Myometrial cell (primary cell): ENCODE results near the gene MYEF2. TPM values are rescaled to one million over a fixed set of nuclear protein-coding genes. Genes with fewer than 3 reads are reported as not detected.

Experiments
- total RNA-seq: library from RNA; depleted of rRNA; stranded (reverse); fragments of >200 nt; gene quantifications from 2 replicates; pipeline ENCODE4 v1.2.3, GENCODE V29; 2015

Gene MYEF2
- total RNA-seq = 2.6 and 5.3 TPM in 2 replicates

GRCh38 chr15:48177766-48178647 lies at the start of gene MYEF2:
TSS of gene MYEF2 (minus strand) at chr15:48178295. CDS start at chr15:48178237, 58 bp downstream.

DNA sequence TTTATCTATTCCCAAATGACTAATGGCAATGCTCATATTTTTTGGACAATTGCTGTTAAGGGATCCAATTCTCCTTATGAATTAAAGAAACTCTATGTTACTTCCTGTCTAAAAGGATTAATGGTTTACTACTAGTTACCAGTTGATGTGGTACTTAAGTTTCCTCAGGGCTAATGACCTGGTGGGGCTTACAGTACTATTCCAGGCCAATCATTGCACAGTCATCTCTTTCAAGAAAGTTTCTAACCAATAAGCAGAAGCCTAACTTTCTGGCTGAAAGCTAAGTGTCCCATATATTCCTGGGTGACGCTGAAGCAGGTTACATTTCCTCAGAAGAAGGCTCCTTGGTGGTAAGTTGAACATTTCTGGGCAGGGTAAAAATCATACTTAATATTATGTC lies 27.9 kb upstream of the MYEF2 start, which contains the start of gene SLC12A1:
SLC12A1 (plus strand) TSS at position 322 of the 400 bp plus-strand sequence. CDS start 1,418 bp downstream, outside the sequence.

GRCh38 chr15:48191574-48192225 lies 13.6 kb upstream of the MYEF2 start, which contains the start of gene CTXN2:
TSS of gene CTXN2 (plus strand) at chr15:48191665. CDS start at chr15:48201301, 9,636 bp downstream.

DNA sequence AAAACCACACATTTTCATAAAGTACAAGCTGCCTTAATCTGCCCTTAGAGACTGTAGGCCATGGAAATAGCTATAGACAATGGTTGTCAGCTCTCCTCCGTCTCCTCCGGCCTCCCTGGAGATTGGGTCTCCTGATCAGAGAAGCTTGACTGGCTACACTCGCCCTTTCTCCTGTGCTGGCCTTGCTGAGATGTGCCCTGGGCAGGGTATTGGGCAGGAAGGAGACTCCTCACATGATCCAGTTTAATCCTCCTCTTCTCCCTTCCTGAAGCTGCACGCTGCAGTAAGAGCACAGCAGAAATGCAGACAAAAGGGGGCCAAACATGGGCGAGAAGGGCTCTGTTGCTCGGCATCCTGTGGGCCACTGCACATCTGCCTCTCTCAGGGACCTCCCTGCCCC lies 57.4 kb downstream of the MYEF2 start, which contains the start of gene SLC24A5:
SLC24A5 (plus strand) TSS at position 246 of the 400 bp plus-strand sequence; CDS start at position 301, 55 bp downstream.

Other genes starting within 250 kb of the MYEF2 start
- not detected in 2 replicates for gene SLC24A5, start 57.3 kb downstream of the MYEF2 start, total RNA-seq
- not detected in 2 replicates for gene CTXN2, start 13.4 kb upstream of the MYEF2 start, total RNA-seq
- not detected in 2 replicates for gene SLC12A1, start 28.0 kb upstream of the MYEF2 start, total RNA-seq
- gene DUT, start 153.1 kb upstream of the MYEF2 start, total RNA-seq = 78.0 and 115 TPM in 2 replicates